IPS-18a (cell line): ENCODE measurements around the gene ESRRG.
"Not testable (repeated sequence)": the region's sequence is repeated elsewhere in the genome, so short reads cannot be mapped to it uniquely, and the experiment has no call there.

Experiments
- H3K27ac ChIP-seq: one replicate; pipeline ENCODE4 v1.5.1; 2013; ENCODE audit warnings: low read length
- H3K27me3 ChIP-seq: one replicate; pipeline ENCODE4 v1.6.1; 2013; ENCODE audit warnings: mild to moderate bottlenecking, low read length; ENCODE audit not compliant: control insufficient read depth, insufficient read depth
- H3K36me3 ChIP-seq: one replicate; pipeline ENCODE4 v1.6.1; 2013; ENCODE audit warnings: low read depth, low read length; ENCODE audit not compliant: control insufficient read depth
- H3K4me1 ChIP-seq: one replicate; pipeline ENCODE4 v1.6.1; 2013; ENCODE audit warnings: low read depth, low read length; ENCODE audit not compliant: control insufficient read depth
- H3K4me3 ChIP-seq: one replicate; pipeline ENCODE4 v1.5.1; 2013; ENCODE audit warnings: low read length
- H3K9ac ChIP-seq: one replicate; pipeline ENCODE4 v1.6.1; 2013; ENCODE audit warnings: mild to moderate bottlenecking, low read length, moderate library complexity
- H3K9me3 ChIP-seq: one replicate; pipeline ENCODE4 v1.6.1; 2013; ENCODE audit warnings: low read depth, low read length; ENCODE audit not compliant: control insufficient read depth

Gene ESRRG

DNA sequence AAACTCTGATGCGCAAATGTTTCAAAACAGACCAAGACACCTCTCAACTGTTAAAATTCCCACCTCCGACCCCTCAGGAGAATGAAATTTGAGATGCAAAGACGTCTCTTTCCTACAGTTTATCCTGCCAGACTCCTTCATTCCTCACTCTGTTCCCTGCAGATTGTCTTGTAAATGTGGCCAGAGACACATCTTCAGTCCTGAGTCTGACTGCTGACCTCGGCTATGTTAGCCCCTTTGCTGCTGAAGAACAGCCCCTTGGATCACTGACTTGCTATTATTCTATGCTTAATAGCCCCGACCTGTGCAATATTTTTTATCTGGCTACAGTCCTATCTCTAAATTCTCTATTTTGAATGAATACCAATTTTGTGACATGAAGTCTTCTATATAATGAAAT, 16.6 kb upstream of the ESRRG start:
- H3K4me1 ChIP-seq = peaks cover 32% of the 10 kb centered on the region
- H3K9me3 ChIP-seq = no peaks in the 10 kb centered on the region
- H3K27ac ChIP-seq = peak overlapping the region; percentile 26
- H3K36me3 ChIP-seq = no peaks in the 10 kb centered on the region
- no peaks in the 10 kb centered on the region for H3K27me3 ChIP-seq
- peak overlapping the region; percentile 40 for H3K4me3 ChIP-seq
- no peak overlapping the region for H3K9ac ChIP-seq

DNA sequence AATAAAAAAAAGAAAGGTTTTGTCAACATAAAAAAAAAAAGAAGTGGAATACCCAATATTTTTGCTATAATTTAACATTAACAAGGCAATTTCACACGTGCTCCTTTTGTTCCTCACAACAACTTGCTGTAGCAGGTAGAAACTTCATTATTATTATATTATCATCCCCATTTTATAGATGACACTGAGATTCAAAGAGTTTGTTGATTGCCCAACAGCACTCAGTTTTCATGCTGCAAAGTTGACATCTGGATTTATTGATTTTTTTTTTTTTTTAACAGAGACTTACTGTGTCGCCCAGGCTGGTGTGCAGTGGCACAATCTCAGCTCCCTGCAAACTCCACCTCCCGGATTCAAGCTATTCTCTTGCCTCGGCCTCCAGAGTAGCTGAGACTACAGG, 8.9 kb upstream of the ESRRG start:
- H3K9me3 ChIP-seq = no peaks in the 10 kb centered on the region
- H3K9ac ChIP-seq = no peak overlapping the region
- H3K4me1 ChIP-seq = peaks cover 7% of the 10 kb centered on the region
- no peaks in the 10 kb centered on the region for H3K36me3 ChIP-seq
- no peak overlapping the region for H3K4me3 ChIP-seq
- no peaks in the 10 kb centered on the region for H3K27me3 ChIP-seq
- H3K27ac ChIP-seq = no peak overlapping the region

DNA sequence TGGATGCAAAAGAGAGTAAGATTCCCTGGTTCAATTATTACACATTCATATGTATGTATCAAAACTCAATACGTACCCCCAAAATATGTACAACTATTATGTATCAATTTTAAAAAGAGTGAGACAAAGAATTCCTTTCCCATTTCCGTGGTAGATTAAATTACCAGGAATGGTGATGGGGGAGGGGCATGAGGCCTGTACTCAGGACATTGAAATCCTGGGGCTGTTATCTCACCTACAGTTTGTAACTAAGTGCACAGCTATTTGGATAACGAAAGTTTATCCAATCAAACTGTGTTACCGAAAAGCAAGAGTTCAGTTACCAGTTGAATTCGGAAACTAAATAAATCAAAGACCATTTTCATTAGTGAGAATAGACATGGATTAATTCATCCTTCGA, 8.3 kb upstream of the ESRRG start:
- no peak overlapping the region for H3K27ac ChIP-seq

DNA sequence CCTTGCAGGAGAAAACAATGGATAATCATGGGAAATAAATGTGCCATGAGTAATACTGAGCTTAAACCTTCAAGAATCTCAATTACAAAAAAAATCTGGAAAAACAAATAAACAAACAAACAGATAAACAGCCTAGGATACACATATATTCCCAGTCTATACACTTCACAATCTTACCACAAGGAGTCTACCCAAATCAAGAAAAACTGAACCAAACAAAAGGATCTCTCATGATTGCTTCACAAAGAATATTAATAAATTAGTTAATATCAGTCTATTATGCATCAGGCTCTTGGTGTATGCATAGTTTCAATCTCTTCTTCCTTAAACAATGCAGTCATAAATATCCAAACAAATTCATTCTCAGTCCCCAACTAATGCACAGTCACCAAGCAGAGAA, 3.2 kb upstream of the ESRRG start:
- peaks cover 8% of the 10 kb centered on the region for H3K4me1 ChIP-seq
- no peak overlapping the region for H3K27ac ChIP-seq

More for the DNA sequence above, 8.3 kb upstream of the ESRRG start:
- Histone ChIP-seq H3K4me1 (peaks cover 7% of the 10 kb centered on the region), H3K4me3 (no peak overlapping the region), H3K27me3 (no peaks in the 10 kb centered on the region), H3K36me3 (no peaks in the 10 kb centered on the region), H3K9me3 (no peaks in the 10 kb centered on the region), H3K9ac (no peak overlapping the region)

DNA sequence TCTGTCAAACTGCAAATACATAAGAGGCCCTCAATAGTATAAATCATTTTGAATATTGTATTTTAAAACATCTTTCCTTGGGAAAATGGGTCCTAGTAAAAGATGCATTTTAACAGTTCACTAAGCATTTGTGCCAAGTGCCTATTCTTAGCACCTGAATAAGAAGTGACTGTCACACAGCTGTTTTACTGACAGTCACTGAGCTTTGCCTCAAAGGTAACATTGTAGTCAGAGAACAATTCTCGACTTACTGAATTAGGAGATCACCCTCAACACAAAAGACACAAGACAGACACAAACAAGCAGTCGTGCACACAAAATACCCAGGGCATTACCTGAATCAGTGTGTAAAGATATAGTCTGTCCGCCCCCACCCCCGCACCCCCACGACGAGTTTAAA, 408 bp downstream of the ESRRG start:
- H3K36me3 ChIP-seq = no peaks in the 10 kb centered on the region
- peak overlapping the region; percentile 70 for H3K9ac ChIP-seq
- no peaks in the 10 kb centered on the region for H3K9me3 ChIP-seq
- H3K27me3 ChIP-seq = peaks cover 10% of the 10 kb centered on the region
- peaks cover 4% of the 10 kb centered on the region for H3K4me1 ChIP-seq
- H3K4me3 ChIP-seq = peak overlapping the region; percentile 70
- no peak overlapping the region for H3K27ac ChIP-seq

More for the DNA sequence above, 3.2 kb upstream of the ESRRG start:
- H3K9me3 ChIP-seq = no peaks in the 10 kb centered on the region
- peaks cover 10% of the 10 kb centered on the region for H3K27me3 ChIP-seq
- H3K9ac ChIP-seq = no peak overlapping the region
- H3K4me3 ChIP-seq = no peak overlapping the region
- H3K36me3 ChIP-seq = no peaks in the 10 kb centered on the region

DNA sequence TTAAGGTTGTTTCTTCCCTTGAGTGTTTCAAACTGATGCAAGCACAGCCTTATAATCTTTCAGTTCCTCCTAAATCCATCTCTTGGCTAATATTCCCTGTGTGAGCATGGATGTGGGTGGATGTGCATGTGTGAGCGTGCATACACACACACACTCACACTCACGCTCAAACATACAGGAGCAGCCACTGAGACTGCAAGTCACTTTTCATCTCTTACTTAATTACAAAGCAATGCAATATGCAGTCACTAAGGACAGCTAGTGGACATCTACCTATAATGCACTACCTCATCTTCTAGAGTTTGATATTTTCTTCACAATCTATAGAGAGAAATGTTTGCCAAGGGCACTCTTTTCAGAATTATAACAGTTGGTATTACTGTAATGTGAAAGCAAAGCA, 1.4 kb downstream of the ESRRG start:
- Histone ChIP-seq H3K4me1 (peaks cover 4% of the 10 kb centered on the region), H3K4me3 (no peak overlapping the region), H3K36me3 (no peaks in the 10 kb centered on the region), H3K27ac (no peak overlapping the region), H3K9ac (no peak overlapping the region), H3K9me3 (no peaks in the 10 kb centered on the region), H3K27me3 (peaks cover 10% of the 10 kb centered on the region)

DNA sequence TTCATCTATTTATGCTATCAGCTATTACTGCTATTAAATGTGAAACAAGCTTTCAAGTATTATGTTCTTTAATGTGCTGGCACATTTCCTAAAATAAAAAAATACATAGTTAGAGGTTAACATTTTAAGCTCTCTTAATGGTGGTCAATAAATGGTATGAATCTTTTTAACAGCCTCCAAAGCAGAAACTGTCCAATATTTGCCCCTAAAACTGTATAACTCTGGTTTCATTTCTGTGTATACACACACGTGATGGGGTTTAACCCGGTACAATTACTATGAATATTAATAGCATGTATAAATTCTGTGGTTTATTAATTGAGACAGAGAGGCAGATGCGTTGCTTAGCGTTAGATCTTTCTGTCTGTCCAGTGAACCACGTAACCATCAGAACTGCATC, 2.2 kb downstream of the ESRRG start:
- peaks cover 10% of the 10 kb centered on the region for H3K27me3 ChIP-seq
- no peaks in the 10 kb centered on the region for H3K36me3 ChIP-seq
- H3K27ac ChIP-seq = no peak overlapping the region
- H3K4me3 ChIP-seq = no peak overlapping the region
- H3K9ac ChIP-seq = no peak overlapping the region
- H3K4me1 ChIP-seq = peaks cover 4% of the 10 kb centered on the region
- H3K9me3 ChIP-seq = no peaks in the 10 kb centered on the region

DNA sequence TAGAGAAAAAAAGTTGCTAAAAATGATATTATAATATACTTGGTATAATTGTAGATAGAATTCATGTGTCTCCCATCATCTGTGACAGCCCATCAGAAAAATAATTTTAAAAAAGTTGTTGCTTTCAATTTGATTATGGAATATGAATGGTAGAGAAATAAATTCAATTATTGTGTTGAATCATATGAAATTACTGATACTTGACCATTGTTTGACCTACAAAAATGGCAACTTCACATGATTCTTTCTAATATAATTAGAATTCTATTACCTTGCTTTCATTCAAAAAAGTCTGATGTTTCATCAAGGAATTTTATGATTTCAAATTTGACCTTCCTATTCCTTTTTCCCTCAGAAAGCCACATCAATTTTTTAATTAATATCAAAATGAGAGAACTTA, 11.5 kb downstream of the ESRRG start:
- no peaks in the 10 kb centered on the region for H3K36me3 ChIP-seq
- no peak overlapping the region for H3K27ac ChIP-seq
- no peaks in the 10 kb centered on the region for H3K9me3 ChIP-seq
- no peak overlapping the region for H3K9ac ChIP-seq
- H3K27me3 ChIP-seq = no peaks in the 10 kb centered on the region
- H3K4me3 ChIP-seq = no peak overlapping the region
- no peaks in the 10 kb centered on the region for H3K4me1 ChIP-seq

DNA sequence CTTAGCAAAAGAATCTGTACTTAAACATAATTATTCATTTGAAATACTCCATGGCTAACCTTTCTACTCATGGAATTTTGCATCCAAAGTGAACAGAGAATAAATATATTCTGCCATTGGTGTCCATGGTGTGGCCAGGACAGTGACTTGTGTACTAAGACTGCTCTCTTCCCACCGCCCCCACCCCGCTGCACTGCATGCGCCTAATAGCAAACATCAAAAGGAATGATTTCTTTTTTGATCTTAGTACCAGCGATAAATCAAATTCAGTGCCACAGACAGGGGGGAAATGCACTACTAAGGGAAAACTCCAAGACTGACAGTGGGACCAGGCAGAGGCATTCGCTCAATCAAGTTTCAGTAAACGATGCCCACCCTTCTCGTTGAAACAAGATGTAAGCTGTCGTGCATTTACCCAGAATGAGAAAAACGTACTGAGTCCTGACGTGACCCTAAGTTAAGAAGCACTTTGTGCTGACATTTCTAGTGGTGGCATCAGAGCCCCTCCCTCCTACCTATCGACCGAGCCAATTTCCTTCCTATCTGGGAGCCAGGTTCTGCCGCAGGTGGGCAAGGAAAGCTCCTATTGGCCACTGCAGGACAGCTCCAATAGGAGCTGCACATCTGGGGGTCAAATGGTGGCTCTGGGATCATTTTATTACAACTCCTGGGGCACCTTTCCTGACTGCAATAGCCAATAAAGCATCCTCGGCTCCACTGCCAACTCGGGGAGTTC, 12.5 kb downstream of the ESRRG start:
- Histone ChIP-seq H3K4me1 (peaks cover 3% of the 10 kb centered on the region), H3K9me3 (no peaks in the 10 kb centered on the region), H3K4me3 (no peak overlapping the region), H3K9ac (no peak overlapping the region), H3K27me3 (no peaks in the 10 kb centered on the region), H3K36me3 (no peaks in the 10 kb centered on the region), H3K27ac (no peak overlapping the region)

DNA sequence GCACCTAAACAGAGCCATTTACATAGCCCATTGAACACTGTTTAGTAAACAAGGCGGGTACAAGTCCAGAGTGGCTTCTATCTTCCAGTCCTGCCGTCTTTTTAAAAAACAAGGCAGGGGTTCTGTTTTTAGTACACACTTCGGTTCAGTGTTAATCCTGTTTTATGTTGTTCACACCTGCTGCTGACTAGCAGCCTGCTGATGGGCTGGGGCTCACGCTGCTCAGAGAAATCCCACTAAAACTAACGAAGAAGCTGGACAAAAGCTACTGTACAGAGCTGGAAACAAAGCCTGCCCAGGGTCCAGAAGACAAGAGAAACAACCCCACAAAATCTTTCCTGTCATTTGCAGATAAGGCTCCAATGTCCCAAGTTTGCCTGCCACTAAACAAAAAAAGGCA, 13.2 kb downstream of the ESRRG start:
- H3K9me3 ChIP-seq = no peaks in the 10 kb centered on the region
- peaks cover 6% of the 10 kb centered on the region for H3K4me1 ChIP-seq
- H3K9ac ChIP-seq = no peak overlapping the region
- H3K27me3 ChIP-seq = no peaks in the 10 kb centered on the region
- H3K36me3 ChIP-seq = no peaks in the 10 kb centered on the region
- no peak overlapping the region for H3K27ac ChIP-seq
- no peak overlapping the region for H3K4me3 ChIP-seq

DNA sequence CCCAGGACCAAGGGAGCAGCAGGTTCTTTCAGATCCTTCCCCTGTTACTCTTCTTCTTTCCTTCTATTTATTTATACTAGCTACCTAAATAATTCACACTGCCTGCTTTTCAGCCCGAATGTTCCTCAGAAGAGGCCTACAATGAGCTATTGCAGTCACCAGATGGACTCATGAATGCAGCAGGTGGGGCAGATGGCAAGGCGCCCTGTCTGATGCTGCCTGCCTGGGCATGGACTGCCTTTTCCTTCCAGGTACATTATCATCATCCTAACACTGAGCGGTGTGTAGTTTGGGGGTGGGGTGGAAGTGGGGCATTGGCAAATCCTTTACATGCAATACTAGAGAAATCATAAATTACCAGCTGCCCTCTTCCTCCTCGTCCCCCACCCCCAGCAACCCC, 17.6 kb downstream of the ESRRG start:
- Histone ChIP-seq H3K27ac (no peak overlapping the region), H3K9me3 (no peaks in the 10 kb centered on the region), H3K27me3 (no peaks in the 10 kb centered on the region), H3K4me3 (no peak overlapping the region), H3K9ac (no peak overlapping the region), H3K36me3 (no peaks in the 10 kb centered on the region), H3K4me1 (peaks cover 13% of the 10 kb centered on the region)

DNA sequence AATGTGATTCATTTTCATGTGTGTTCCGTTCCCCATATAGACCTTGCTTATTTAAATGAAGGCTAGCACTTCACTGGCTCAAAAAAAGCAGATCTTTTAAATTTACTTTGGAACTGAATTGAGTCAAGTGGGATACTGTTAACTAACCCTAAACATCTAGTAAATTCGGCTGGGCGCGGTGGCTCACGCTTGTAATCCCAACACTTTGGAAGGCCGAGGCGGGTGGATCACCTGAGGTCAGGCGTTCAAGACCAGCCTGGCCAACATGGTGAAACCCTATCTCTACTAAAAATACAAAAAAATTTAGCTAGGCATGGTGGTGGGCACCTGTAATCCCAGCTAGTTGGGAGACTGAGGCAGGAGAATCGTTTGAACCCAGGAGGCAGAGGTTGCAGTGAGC, 19.2 kb downstream of the ESRRG start:
- H3K27ac ChIP-seq, H3K9me3 ChIP-seq, H3K4me3 ChIP-seq, H3K9ac ChIP-seq, H3K36me3 ChIP-seq, H3K27me3 ChIP-seq: not testable (repeated sequence)
- peaks cover 13% of the 10 kb centered on the region for H3K4me1 ChIP-seq
